ENCODE results near the gene IGFBP5.

GRCh38 chr2:216624251-216624650 lies 71.1 kb downstream of the IGFBP5 start:
- TF ChIP-seq CTCF (IDR thresholded peaks at IDR 0.05): no peak
- TF ChIP-seq POLR2A (IDR thresholded peaks at IDR 0.05): no peak

Measured in stomach (tissue), 4 donors.